Esophagus muscularis mucosa (tissue), 3 donors: Measurements from ENCODE around the gene IKZF3.

Source experiments
- CTCF ChIP-seq, 3 experiments: fragments of 200-600 bp in 2 of 3; fragments of 450-650 bp in 1 of 3; sonication (generic) in 2 of 3; IDR thresholded peaks; one replicate each; pipeline ENCODE4 v1.5.1; 2017 to 2019; ENCODE audit warnings: antibody characterized with exemption in 3 of 3, mild to moderate bottlenecking in 2 of 3, moderate library complexity in 1 of 3
- POLR2A ChIP-seq: fragments of 450-650 bp; IDR thresholded peaks from one replicate; pipeline ENCODE4 v1.6.1; 2017; ENCODE audit warnings: antibody characterized with exemption, moderate library complexity, mild to moderate bottlenecking, low read depth
- POLR2AphosphoS5 ChIP-seq, 2 donors: sonication (generic); formaldehyde crosslinking; IDR thresholded peaks; one replicate each; pipeline ENCODE4 v1.6.1; 2017; ENCODE audit warnings: antibody characterized with exemption in 2 of 2

GRCh38 chr17:39711851-39712250 lies 152.3 kb downstream of the IKZF3 start:
- TF ChIP-seq POLR2AphosphoS5 (IDR thresholded peaks at IDR 0.05) (no peak), POLR2A (no peak), CTCF (IDR thresholded peaks at IDR 0.05) (no peak)
